Upper lobe of right lung (tissue), 1 donor: ENCODE results near the gene SETD1A. TPM values are rescaled to one million over a fixed set of nuclear protein-coding genes. Genes with fewer than 3 reads are reported as not detected.

Experiments
- ATAC-seq: fragments of 200-7000 bp; cut with Tn5 transposase; one replicate; pipeline ENCODE4 v1.9.1; 2020; ENCODE audit warnings: mild to moderate bottlenecking, moderate library complexity
- DNase-seq: peaks from one replicate; pipeline ENCODE4 v3.0.0-alpha.2; 2020
- H3K27ac ChIP-seq: fragments of 200-600 bp; one replicate; pipeline ENCODE4 v1.8.0; 2022
- H3K27me3 ChIP-seq: fragments of 200-600 bp; one replicate; pipeline ENCODE4 v1.8.0; 2022; ENCODE audit warnings: mild to moderate bottlenecking
- H3K36me3 ChIP-seq: fragments of 200-600 bp; one replicate; pipeline ENCODE4 v1.8.0; 2022
- H3K4me1 ChIP-seq: fragments of 200-600 bp; one replicate; pipeline ENCODE4 v1.8.0; 2022
- H3K4me3 ChIP-seq: fragments of 200-600 bp; one replicate; pipeline ENCODE4 v1.8.0; 2022; ENCODE audit warnings: mild to moderate bottlenecking
- H3K9me3 ChIP-seq: fragments of 200-600 bp; one replicate; pipeline ENCODE4 v1.8.0; 2022
- intact Hi-C: fragments of 100-400 bp; cut with DNase I; formaldehyde crosslinking; loops from one replicate; pipeline ENCODE4 v1.11.0; 2022
- total RNA-seq: library from RNA; stranded (reverse); fragmentation: NEBNext Ultra II Directional; extraction: Animal tissue kit (Norgen Biotek cat#: 25700); gene quantifications from one replicate; pipeline ENCODE4 v1.2.1, GENCODE V29; 2021
- TF ChIP-seq, protein P1 (sequence below): fragments of 200-600 bp; IDR thresholded peaks from one replicate; pipeline ENCODE4 v1.8.0; 2022; ENCODE audit warnings: antibody characterized with exemption
- donor health status: DM: no; HTN: yes; CAD: no; lungs with severe emphysema.

SETD1A gene
- total RNA-seq, 1 donor from 2014 or later = 18.6 TPM

DNA sequence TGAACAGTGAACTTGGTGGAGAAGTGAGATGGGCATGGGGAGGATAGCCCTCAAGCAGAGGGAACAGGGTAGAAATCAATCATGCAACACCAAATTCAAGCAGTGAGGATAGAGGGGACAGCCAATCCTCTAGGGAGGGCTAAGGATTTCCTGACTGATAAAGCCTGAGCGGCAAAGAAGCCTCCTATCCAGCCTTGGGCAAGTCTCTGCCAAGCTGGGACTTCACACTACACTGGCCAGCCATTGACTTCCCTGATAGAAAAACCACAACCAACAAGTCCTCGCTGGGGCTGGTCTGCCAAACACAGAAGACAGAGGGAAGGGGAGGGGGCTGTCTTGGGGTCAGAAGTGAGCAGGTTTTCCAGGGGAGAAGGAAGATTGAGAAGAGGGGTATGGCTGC is 36.7 kb upstream of the SETD1A start:
- Histone ChIP-seq H3K9me3 (no peaks in the 10 kb centered on the region), H3K36me3 (no peaks in the 10 kb centered on the region), H3K27me3 (no peaks in the 10 kb centered on the region), H3K4me3 (no peak overlapping the region), H3K27ac (no peak overlapping the region), H3K4me1 (peaks cover 8% of the 10 kb centered on the region)
- intact Hi-C loops = no loop called here
- ATAC-seq (no peak), DNase-seq (no peak)
- TF ChIP-seq, protein P1, sequence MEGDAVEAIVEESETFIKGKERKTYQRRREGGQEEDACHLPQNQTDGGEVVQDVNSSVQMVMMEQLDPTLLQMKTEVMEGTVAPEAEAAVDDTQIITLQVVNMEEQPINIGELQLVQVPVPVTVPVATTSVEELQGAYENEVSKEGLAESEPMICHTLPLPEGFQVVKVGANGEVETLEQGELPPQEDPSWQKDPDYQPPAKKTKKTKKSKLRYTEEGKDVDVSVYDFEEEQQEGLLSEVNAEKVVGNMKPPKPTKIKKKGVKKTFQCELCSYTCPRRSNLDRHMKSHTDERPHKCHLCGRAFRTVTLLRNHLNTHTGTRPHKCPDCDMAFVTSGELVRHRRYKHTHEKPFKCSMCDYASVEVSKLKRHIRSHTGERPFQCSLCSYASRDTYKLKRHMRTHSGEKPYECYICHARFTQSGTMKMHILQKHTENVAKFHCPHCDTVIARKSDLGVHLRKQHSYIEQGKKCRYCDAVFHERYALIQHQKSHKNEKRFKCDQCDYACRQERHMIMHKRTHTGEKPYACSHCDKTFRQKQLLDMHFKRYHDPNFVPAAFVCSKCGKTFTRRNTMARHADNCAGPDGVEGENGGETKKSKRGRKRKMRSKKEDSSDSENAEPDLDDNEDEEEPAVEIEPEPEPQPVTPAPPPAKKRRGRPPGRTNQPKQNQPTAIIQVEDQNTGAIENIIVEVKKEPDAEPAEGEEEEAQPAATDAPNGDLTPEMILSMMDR = no peak

DNA sequence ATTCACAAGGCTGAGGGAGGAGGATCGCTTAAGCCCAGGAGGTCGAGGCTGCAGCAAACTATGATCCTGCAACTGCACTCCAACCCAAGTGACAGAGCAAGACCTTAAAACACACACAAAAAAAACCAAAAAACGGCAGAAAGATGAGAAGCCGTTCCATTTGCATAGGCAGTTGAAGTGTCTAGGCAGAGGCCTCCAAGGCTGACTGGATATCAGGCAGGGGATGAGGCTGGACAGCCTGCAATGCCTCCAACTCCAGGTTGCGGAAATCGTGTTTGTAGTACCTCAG is 36.2 kb upstream of the SETD1A start:
- no peaks in the 10 kb centered on the region for H3K9me3 ChIP-seq
- intact Hi-C loops = no loop called here
- H3K4me1 ChIP-seq = peaks cover 8% of the 10 kb centered on the region
- TF ChIP-seq, protein P1 = no peak
- peak overlapping the region; percentile 75 for H3K27ac ChIP-seq
- no peaks in the 10 kb centered on the region for H3K27me3 ChIP-seq
- no peak for DNase-seq
- no peaks in the 10 kb centered on the region for H3K36me3 ChIP-seq
- ATAC-seq = no peak
- peak overlapping the region; percentile 72 for H3K4me3 ChIP-seq

DNA sequence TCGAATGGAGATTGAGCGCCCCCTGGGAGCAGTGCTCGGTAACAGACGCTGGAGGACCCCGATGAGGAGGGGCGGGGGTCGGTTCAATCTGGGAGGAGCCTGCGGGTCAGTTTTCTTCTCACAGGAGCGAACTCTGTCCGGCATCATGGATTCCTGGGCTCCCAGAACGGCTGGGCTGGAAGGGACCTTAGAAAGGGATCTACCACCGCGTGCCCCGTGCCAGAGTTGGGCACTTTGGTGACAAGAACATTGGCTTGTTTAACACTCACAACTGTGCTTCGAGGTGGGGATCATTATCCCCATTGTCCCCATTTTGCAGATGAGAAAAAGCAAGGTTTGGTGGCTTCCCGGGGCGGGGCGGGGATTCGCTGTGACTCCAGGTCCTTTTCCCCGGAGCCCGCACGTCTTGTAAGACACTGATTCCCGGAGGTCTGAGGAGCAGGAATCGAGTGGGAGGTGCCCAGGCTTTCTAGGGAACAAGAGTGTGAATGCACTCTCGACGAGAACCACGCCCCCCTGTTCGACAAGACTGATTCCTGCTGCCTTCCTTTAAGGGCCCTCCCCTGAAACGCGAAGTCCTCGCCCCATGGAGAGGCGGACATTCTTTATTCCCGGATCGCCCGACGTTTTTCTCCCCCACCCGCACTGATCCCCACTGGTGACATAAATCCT is 35.7 kb upstream of the SETD1A start:
- Histone ChIP-seq H3K9me3 (no peaks in the 10 kb centered on the region), H3K4me1 (peaks cover 8% of the 10 kb centered on the region), H3K27me3 (no peaks in the 10 kb centered on the region), H3K27ac (peak overlapping the region; percentile 75), H3K4me3 (peak overlapping the region; percentile 72), H3K36me3 (no peaks in the 10 kb centered on the region)
- intact Hi-C loops = no loop called here
- TF ChIP-seq, protein P1 = peak; percentile 92
- ATAC-seq (peak; percentile 42), DNase-seq (peak; percentile 92)

DNA sequence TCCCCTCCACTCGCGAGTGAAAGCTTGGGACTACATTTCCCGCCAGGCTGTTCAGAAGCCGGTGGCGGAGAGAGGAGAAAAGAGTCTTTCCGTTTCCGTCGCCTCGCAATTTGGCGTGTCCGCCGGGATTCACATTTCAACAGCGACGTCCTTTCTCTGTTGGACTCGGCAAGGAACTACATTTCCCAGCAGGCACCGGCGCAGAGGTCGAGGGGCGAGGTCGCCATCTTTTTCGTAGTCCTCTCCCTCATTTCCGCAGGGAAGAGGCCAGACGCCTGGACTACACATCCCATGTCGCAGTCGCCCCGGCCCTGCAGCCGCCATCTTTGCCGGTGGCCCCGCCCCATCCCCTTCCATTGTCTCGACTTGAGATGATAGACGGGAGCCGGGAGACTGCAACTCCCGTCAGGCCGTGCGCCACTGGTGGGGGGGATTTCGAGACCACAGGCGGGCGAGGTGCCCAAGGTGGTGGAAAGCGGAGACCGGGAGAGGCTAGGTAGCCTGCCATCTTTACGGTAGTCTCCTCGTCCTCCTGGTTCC is 35.1 kb upstream of the SETD1A start:
- Histone ChIP-seq H3K4me1 (peaks cover 8% of the 10 kb centered on the region), H3K36me3 (no peaks in the 10 kb centered on the region), H3K4me3 (peak overlapping the region; percentile 72), H3K27me3 (no peaks in the 10 kb centered on the region), H3K27ac (peak overlapping the region; percentile 98), H3K9me3 (no peaks in the 10 kb centered on the region)
- intact Hi-C loops = no loop called here
- DNase-seq (peak; percentile 100), ATAC-seq (peak; percentile 86)
- TF ChIP-seq, protein P1 = no peak

DNA sequence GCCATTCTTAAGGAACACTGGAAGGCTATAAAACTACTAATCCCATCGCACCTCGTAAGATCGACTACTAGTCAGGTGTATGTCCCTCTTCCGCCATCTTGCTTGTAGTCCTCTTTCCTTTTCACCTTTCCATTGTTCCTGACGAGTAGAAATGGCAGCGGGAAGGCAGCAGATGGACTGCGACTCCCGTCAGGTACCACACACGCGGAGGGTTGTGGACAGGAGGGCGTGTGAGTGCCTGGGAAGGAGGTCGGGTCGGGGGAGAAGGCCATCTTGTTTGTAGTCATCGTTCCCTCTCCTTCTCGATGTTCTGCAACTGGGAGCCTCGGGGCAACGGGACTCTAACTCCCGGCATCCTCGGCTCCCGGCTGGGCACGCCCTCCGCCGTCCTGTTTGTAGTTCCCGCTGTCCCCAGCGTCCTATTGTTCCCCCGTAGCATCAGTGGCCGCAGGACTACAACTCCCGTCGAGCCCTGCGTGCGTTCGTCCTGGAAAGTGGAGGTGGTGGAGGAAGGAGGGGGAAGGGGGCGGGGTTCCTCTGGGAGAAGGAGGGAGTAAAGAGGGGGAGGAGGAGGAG is 34.5 kb upstream of the SETD1A start:
- ATAC-seq (peak; percentile 86), DNase-seq (peak; percentile 100)
- no peaks in the 10 kb centered on the region for H3K27me3 ChIP-seq
- no peaks in the 10 kb centered on the region for H3K9me3 ChIP-seq
- peak overlapping the region; percentile 72 for H3K4me3 ChIP-seq
- H3K36me3 ChIP-seq = no peaks in the 10 kb centered on the region
- peaks cover 8% of the 10 kb centered on the region for H3K4me1 ChIP-seq
- intact Hi-C loops = no loop called here
- peak overlapping the region; percentile 98 for H3K27ac ChIP-seq
- TF ChIP-seq, protein P1 = no peak
